WI38 (cell line): ENCODE measurements around the gene ZAR1L.

Source experiments
- H3K4me3 ChIP-seq: 2 replicates; pipeline ENCODE4 v1.5.1; 2011; ENCODE audit warnings: low read depth, mild to moderate bottlenecking, control low read depth, low read length
- TF ChIP-seq, protein P1 (sequence below): IDR thresholded peaks from 2 replicates; pipeline ENCODE4 v1.5.1; 2012; ENCODE audit warnings: low read depth, mild to moderate bottlenecking, control low read depth, low read length

ZAR1L gene

DNA sequence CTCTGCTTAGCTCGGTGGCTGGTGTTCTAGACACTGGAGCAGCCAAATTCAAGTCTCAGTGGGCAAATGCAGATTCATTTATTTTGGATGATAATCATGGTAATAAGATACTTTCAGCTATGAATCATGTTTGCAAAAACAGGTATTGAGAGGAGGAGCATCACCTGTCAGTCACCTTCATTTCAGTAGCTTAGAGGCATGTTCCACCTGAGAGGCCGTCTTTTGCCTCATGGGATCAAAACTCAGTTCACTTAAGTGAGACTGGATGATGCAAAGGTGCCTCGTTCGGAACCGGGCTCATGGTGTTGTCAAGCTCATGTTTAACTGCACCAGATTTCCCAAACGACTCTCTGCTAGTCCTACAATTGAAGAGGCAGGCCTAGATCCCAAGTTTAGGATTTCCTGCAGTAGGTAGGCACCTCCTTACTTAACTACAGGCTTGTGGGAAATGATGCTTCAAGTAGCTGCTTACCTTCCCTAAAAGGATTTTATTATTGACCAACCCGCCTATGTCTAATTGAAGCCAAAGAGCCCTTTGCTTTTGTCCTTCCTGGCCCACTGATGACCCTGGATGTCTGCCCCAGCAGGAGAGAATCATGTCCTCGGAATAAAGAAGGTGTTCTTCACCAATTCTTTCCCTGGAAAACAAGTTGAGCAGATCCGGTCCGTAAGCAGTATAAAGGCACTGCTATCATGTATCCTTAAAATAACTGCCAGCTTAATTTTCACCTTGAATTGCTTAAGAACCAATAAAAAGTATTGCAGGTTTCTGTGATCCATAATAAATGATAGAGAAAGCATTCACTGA, 60.0 kb downstream of the ZAR1L start:
- no peak overlapping the region for H3K4me3 ChIP-seq
- TF ChIP-seq, protein P1, sequence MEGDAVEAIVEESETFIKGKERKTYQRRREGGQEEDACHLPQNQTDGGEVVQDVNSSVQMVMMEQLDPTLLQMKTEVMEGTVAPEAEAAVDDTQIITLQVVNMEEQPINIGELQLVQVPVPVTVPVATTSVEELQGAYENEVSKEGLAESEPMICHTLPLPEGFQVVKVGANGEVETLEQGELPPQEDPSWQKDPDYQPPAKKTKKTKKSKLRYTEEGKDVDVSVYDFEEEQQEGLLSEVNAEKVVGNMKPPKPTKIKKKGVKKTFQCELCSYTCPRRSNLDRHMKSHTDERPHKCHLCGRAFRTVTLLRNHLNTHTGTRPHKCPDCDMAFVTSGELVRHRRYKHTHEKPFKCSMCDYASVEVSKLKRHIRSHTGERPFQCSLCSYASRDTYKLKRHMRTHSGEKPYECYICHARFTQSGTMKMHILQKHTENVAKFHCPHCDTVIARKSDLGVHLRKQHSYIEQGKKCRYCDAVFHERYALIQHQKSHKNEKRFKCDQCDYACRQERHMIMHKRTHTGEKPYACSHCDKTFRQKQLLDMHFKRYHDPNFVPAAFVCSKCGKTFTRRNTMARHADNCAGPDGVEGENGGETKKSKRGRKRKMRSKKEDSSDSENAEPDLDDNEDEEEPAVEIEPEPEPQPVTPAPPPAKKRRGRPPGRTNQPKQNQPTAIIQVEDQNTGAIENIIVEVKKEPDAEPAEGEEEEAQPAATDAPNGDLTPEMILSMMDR: no peak

DNA sequence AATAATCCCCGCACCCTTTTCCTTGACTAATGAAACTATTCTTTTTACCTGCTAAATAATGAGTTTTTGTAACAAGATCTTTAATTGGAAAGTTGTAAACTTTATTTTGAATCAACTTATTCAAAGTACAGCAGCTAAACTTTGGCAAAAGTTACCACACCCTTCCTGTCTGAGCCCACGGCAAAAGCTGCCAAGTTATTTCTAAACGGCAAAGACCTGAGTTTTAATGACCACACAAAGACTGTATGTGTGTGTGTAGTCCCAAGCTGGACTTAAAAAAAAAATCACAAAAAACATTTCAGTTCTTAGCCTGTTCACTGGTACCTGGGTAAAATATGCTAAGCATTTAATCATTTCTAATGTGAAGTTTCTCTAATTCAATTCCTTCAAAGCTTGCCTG, 60.7 kb downstream of the ZAR1L start:
- H3K4me3 ChIP-seq: no peak overlapping the region
- TF ChIP-seq, protein P1: no peak

DNA sequence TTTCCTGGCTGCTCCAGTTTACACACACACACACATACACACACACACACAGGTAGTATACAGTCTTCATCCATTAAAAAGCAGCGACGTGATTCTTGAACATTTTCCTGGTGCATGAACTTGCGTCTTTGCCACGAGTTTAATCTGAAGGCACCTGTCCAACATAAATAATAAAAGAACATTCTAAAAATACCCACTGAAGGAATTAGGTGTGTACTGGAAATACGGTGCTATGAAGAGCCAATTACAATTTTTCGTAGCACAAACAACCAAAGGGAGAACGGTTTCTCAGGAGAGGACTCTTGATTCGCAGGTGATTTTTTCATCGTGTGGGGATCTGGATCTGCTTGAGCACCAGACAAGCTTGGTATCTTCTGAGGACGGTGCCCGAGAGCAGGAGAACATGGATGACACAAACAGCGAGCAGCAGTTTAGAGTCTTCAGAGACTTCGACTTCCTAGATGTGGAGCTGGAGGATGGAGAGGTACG, 61.2 kb downstream of the ZAR1L start:
- TF ChIP-seq, protein P1: no peak
- no peak overlapping the region for H3K4me3 ChIP-seq
